Fibroblast of peridontal ligament (primary cell): ENCODE results near the gene EXOSC10.
A peak's percentile ranks its signal among the peaks of the same experiment; 100 is the strongest.
"Not testable (repeated sequence)": the region's sequence is repeated elsewhere in the genome, so short reads cannot be mapped to it uniquely, and the experiment has no call there.

Experiments
- DNase-seq: peaks from one replicate; pipeline ENCODE4 v3.0.0-alpha.2; 2010; ENCODE audit errors: extremely low read depth

EXOSC10 gene

DNA sequence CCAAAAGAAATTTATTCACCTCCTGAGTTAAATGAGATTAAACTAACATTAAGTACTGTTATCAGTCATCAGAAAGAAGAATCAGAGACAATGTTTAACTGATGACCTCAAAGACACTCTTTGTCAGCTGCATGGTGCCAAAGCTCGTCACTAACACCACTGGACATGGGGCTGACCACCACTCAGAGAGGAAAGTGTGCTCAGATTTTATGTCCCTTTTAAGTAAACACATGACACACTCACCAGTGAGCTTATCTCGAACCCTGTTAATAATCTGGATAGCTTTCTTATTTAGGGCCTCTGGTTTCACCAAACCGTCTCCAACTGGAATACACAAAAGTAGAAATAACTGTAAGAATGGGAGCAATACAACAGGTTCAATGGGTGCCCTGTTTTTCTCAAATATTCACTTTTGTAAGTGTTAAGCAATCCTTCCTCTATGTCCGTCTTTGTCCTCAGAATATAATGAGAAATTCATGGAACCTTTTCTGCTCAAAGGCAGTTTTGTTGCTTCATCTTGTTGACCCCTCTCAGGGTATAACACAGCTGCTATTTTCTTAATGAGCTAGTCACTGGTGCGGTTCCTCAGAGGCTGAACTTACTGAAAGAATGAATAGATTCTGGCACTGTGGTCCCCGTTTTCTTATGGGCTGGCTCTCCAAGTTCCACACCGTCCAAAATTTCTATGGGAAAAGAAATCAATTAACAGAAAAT is 9.5 kb upstream of the EXOSC10 start:
- no peak for DNase-seq

DNA sequence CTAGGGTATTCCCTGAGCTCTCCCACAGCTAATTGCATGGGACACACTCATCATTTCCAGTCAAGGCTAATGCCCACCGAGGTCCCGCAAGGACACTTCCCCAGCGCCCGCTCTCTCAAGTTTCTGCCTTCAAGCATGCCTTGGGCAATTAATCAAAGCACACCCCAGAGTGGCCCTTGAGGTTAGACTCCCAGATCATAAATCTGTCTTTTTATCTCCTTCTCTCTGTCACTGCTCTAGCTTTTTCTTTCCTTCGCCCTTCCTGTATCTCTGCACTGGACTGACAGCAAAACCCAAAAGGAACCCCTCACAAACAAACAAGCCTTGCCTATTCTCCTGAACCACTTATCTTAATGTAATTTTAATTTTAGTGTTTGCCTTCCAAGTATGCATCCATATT is 7.9 kb upstream of the EXOSC10 start:
- no peak for DNase-seq

DNA sequence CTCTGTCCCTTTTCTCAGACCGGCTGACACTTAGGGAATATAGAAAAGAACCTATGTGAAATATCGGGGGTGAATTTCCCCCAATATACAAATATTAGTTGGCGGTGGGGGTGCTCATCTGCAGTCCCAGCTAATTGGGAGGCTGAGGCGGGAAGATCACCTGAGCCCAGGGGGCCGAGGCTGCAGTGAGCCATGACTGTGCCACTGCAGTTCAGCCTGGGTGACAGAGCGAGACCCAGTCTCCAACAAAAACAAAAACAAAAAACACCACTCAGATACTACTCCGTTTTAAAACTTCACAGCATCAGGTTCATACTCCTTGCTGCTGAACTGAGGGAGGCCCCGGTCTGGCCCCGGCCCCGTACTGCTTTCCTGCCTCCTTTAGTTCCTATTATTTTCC is 5.9 kb upstream of the EXOSC10 start:
- no peak for DNase-seq

- no peak for DNase-seq
Observed at GRCh38 chr1:11101347-11101746, 1.7 kb upstream of the EXOSC10 start.

GRCh38 chr1:11100806-11101205 is 1.1 kb upstream of the EXOSC10 start:
- DNase-seq = not testable (repeated sequence)

- DNase-seq = no peak
Observed at GRCh38 chr1:11100149-11100493, 452 bp upstream of the EXOSC10 start.

DNA sequence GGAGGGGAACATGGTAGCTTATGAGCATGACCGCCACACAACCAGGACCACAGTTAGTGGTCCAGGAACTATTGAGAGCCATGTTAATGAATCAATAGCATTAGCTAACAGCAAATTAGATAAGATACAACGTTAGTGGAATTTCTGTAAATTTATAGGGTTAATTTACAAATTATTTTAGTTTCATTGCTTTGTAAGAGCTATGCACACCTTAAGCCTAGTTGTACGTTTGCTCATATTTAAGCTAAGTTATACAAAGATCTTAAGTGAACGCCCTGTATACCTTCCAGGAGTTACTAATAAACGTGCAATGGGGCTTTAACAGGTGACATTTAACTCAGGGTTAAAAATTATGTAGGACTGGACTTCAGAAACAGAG is 749 bp downstream of the EXOSC10 start:
- no peak for DNase-seq

- not testable (repeated sequence) for DNase-seq
Observed at GRCh38 chr1:11083784-11084183, 15.9 kb downstream of the EXOSC10 start.

DNA sequence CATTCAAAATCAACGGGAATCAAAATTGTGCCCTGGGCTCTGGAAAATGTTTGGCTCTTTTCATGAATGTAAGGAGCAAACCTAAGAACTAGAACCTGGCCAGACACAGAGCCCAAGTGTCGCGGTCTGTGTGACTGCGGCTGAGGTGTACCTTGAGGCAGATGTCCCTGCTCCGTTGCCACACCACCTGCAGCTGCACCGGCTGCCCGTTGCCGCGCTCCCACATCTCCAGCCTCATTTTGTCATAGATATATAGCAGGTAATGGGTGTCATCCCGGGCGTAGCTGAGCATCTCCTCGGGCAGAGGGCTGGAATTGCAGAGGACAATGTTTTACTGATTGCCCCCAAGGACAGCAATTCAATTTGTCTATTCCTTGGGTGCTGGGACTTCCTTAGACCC is 18.7 kb downstream of the EXOSC10 start:
- no peak for DNase-seq

- DNase-seq = peak; percentile 43
Observed at GRCh38 chr1:11078631-11079030, 21.0 kb downstream of the EXOSC10 start.

GRCh38 chr1:11073398-11073797 is 26.3 kb downstream of the EXOSC10 start:
- DNase-seq = not testable (repeated sequence)

DNA sequence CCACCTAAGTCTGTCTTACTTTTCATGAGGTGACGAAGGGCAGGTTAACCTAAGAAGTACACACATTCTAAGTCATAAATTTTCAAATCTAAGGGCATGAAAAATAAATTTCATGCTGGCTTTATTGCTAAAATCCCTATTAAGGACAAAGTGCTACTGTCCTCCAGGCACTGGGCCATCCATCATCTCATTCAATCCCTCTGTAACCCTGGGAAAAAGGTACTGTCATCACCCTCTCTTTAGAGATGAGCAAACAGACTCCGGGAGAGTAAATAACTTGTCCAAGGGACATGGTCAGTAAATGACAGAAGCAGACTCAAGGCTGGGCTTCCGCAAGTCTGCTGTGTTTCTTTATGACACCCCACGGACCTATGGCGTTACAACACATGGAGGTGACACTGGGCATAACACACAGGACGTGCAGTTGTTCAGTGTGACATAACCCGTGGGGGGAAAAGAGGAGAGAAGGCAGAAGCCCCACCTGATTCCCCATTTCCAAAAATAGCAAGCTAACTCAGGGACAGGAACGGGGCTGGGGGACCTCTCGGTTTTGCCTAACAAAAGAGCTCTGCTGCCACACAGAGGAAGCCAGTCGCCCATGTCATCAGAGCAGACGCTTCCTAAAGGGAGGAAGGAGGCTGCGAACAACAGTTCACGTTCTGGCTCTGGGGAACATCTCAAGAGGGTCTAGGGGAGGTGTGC is 27.3 kb downstream of the EXOSC10 start:
- DNase-seq = no peak

GRCh38 chr1:11071463-11072215 is 28.0 kb downstream of the EXOSC10 start:
- no peak for DNase-seq

DNA sequence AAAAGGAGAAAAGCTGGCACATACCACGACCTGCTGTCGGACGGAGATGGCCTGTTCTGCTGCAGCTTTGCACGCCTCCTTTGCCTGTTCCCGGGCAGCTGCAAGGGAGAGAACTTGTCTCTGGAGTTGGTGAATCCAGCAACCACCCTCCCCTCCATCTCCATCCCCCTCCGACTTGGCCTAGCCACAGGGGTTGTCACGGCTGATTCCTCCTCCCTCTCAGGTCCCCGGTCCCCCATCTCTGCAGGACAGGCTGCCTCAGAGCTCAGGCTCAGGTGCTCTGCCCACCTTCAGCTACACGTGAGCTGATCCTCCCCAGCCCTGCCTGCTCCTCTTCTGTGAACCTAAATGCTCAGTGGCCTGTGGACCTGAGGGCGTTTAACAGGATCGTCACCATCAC is 28.8 kb downstream of the EXOSC10 start:
- no peak for DNase-seq

DNA sequence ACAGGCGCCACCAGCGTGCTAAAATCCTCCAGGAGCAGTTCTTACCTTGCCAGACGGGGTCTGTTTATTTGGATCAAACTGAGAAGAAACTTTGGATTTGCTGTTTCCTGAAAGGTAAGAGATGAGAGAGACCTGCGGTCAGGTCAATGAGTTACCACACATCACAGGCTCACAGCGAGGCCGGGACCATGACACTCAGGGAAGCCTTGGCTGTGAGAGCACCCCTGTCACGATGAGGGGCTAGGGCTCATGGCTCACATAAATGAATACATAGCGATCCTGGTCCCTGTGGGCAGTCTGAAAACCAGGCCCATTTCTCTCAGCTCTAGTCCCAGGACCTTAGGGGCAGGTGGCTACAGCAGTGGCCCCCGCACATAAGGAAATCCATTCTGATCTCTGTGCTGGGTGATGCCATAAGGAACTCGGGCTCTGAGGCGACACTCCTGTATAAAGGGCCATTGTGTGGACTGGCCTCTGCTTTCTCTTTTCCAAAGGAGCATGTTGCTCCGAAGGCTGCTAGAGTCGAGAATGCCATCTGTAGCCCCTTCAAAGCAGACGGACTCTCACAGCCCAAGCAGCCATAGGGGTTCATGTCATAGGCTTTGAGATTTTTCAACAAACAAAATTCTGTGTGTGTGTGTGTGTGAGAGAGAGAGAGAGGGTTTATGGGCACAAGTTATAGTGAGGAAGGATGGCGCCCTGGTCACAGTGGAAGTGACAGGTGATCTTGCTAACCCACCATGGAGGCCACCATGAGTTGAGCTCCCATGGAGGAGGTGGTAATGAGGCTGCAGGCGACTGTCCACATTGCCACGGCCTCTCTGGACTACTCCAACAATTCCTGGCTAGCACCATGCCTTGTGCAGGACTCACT is 30.8 kb downstream of the EXOSC10 start:
- DNase-seq = no peak

GRCh38 chr1:11067716-11068599 is 31.7 kb downstream of the EXOSC10 start:
- DNase-seq = no peak

DNA sequence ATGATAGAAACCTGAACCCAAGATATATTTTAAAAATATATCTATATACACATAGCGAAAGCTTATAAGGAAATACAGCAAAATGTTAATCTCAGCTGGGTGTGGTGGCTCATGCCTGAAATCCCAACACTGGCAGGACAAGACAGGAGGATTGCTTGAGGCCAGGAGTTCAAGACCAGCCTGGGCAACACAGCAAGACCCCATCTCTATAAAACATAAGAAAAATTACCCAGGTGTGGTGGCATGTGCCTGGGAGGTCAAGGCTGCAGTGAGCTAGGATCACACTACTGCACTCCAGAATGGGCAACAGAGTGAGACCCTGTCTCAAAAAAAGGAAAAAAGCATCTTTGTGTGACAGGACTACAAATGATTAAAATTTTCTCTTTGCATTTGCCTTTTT is 33.9 kb downstream of the EXOSC10 start:
- DNase-seq = no peak

DNA sequence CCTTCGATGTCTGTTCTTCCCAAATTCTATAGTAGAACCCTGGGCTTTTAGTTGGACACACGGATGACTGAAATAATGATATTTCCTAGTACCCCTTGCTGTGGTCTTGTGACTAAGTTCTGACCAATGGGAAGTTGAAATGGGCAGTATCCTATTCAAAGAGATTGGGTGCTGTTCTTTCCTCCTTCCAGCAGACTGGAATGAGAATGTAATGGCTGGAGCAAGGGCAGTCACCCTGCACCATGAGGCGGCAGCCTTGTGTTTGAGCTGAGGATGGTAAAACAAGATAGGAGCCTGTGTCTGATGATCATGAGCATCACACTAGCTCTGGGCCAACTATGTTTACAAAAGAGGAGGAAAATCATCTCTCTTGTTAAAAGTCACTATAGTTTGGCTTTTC is 34.7 kb downstream of the EXOSC10 start:
- no peak for DNase-seq

DNA sequence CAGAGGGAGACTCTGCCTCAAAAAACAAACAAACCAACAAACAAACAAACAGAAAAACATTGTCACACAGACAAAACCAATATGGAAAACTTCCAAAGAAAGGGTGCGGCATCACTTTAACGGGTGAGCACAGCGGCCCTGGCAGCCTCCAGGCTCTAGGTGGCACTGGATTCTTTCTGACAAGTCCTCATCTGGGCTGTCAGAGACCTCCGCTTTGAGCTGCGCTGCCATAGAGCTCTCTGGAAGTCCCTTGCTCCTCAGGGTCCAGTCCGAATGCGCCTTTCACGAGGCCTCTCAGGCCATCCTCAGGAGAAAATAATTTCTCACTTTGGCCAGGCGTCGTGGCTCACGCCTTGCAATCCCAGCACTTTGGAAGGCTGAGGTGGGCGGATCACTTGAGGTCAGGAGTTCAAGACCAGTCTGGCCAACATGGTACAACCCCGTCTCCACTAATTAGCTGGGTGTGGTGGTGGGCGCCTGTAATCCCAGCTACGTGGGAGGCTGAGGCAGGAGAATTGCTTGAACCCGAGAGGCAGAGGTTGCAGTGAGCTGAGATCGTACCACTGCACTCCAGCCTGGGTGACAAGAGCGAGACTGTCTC is 35.6 kb downstream of the EXOSC10 start:
- not testable (repeated sequence) for DNase-seq

- peak; percentile 68 for DNase-seq
Observed at GRCh38 chr1:11062965-11063401, 36.7 kb downstream of the EXOSC10 start.
